GM10847 (cell line): Measurements from ENCODE around the gene CCNY.

Experiments used
- POLR2A ChIP-seq: IDR thresholded peaks from 2 replicates; pipeline ENCODE4 v1.6.1; 2011; ENCODE audit not compliant: insufficient read length; ENCODE audit errors: extremely low read depth

Gene CCNY

GRCh38 chr10:35511647-35512046 lies 175.3 kb downstream of the CCNY start:
- TF ChIP-seq POLR2A = no peak

- TF ChIP-seq POLR2A = no peak
Measured at GRCh38 chr10:35516102-35516670, 179.9 kb downstream of the CCNY start.

DNA sequence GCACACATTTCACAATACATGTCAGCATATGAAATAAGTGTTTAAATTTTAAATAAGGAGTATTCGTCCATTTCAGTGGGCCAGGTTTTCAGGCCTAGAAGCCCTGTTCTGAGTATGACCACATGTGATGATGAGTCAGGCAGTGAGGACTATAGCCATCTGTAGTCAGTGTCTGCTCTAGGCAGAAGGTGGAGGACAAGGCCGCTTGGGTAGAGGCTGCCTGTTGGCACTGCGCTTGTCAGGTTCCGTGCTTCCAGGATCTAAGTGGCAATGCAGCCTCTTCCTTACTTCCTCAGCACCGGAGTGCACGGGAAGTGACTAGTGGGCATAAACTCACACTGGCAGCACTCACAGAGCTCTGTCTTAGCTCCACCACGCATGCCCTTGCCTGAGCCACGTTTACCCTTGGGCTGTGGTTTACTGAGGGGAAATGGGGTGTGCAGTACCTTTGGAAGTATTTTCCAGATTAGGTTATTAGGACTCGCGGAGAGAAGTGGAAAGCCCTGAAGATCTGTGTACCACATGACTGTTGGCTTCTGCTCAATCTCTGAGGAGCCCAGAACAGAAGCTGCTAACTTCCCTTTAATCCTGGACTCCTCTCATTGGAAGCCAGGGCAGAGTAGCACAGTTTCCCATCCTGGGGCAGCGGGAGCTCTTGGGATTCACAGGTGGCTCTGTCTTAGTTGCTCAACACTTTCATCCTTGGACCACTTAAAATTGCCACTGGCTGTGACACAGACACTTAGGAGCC lies 181.3 kb downstream of the CCNY start:
- no peak for TF ChIP-seq POLR2A

DNA sequence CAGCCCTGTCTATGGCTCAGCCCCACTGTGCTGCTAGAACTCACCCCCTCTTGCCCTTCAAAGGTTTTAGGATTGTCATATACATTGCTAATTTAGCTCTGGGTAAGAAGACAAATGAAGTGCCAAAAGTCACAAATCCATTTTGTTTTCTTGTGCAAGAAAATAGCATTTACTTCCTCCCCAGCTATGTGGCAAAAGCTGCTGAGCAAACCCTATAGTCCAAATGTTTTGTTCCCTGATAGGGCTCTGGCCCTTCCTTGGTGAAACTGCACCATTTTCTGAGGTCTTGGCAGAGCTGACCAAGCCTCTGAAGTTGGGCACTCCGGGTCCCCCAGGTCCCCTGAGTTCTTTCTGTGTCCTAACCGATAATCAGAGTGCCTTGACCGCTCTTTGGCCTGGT lies 184.7 kb downstream of the CCNY start:
- TF ChIP-seq POLR2A = no peak

GRCh38 chr10:35523670-35524225 lies 187.4 kb downstream of the CCNY start:
- no peak for TF ChIP-seq POLR2A

DNA sequence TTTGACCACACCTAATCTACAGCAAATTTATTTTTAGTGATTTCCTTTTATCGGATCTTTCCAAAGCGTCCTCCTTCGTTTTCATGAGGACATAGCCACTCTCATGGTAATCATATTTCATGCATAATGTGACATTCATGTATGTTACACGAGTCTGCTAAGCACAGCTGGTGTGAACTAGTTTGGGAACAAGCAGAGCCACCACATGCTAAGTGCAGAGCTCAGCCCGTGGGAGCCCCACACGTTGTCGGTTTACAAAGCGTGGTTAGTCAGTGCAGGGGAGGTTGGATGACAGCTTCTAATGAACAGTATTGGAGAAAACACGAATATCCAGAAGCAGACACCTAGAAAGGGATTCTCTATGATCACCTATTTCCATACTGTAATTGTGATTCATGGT lies 190.4 kb downstream of the CCNY start:
- no peak for TF ChIP-seq POLR2A

DNA sequence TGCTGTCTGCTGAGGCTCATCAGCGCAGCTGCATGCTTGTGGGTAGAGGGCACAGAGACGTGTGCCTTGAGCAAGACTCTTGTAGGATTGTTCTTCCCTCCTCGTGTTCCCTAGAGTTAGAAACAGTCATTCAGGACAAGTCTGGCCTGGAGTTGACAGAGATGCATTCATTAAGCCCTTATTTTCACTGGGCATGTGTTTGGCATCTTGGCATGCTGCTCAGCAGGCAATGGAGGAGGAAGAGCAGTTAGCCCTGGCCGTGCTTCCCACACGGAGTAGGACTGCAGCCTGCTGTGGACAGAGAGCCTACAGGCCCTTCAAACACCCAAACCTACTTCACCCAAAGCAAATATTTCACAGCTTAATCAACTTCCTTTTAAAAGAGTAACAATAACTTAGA lies 195.8 kb downstream of the CCNY start:
- TF ChIP-seq POLR2A = no peak

DNA sequence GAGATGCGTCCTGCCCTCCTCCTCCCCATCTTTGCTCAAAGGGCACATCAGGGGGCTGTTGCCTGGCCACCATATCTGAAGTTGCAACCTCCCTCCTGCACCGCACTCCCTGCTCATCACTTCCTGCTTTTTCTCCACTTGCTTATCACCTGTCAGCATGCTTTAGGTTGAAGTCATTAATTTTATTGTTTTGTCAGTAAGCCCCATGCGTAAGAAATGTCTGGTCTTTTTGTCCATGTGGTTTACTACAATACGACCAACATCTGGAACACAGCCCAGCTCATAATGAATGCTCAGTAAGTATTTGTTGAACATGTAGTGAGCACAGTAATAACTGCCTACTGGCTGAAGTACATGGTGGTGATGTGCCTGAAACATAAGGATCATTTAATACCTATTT lies 197.3 kb downstream of the CCNY start:
- TF ChIP-seq POLR2A = no peak

GRCh38 chr10:35535136-35535535 lies 198.8 kb downstream of the CCNY start:
- TF ChIP-seq POLR2A = no peak

GRCh38 chr10:35536789-35537188 lies 200.5 kb downstream of the CCNY start:
- no peak for TF ChIP-seq POLR2A

- TF ChIP-seq POLR2A = no peak
Measured at GRCh38 chr10:35540296-35541164, 204.2 kb downstream of the CCNY start.

GRCh38 chr10:35541720-35542119 lies 205.4 kb downstream of the CCNY start:
- TF ChIP-seq POLR2A = no peak

DNA sequence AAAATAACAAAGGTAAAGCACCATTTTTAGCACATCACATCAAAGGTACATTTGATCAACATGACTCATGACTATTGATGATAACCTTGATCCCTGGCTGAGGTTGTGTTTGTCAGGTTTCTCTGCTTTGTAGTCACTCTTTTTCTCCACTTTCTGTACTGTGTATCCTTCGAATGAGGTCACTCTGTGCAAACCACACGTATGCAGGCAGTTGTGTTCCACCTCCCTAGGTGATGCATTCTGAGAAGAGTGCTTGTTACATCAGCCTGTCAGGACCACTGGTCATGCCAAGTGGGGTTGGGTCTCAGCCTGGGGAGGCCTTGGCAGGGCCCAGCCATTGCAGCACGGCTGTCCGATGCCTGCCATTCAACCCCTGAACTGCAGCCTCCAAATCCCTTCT lies 206.0 kb downstream of the CCNY start:
- TF ChIP-seq POLR2A = no peak

DNA sequence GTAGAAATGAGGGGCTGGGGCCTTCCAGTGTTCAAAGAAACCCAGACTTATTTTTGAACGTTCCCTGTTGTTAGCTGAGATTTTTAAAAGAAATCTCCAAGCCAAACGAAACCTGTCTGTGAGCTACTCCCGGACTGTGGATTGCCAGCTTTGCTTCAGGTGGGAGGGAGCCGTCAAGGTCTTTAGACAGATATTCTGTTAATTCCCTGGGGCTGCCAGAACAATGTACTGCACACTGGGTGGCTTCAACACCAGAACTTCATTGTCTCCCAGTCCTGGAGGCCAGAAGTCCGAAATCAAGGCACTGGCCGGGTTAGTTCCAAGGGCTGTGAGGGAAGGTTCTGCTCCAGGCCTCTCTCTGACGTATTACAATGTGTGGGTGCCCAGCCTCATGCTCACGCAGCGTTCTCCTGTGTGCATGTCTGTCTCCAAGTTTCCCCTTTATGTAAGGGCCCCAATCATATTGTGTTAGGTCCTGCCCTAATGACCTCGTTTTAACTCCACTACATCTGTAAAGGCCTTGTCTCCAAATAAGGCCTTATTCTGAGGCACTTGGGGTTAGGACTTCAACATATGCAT lies 208.9 kb downstream of the CCNY start:
- no peak for TF ChIP-seq POLR2A

- no peak for TF ChIP-seq POLR2A
Measured at GRCh38 chr10:35545878-35546590, 209.7 kb downstream of the CCNY start.
